GM12878 (cell line): Measurements from ENCODE around the gene SLC24A4. TPM values are rescaled to one million over a fixed set of nuclear protein-coding genes. Genes with fewer than 3 reads are reported as not detected.
A peak's percentile ranks its signal among the peaks of the same experiment; 100 is the strongest.

Experiments
- ATAC-seq: fragments of 200-7000 bp; cut with Tn5 transposase; 3 replicates; pipeline ENCODE4 v1.9.1; 2020; ENCODE audit warnings: mild to moderate bottlenecking, moderate library complexity
- BruUV-seq: library from RNA; stranded (reverse); fragments of 400-500 nt; replicated peaks from 2 replicates; lab custom pipeline; 2021; lab: Mats Ljungman, UMichigan
- CTCF ChIA-PET: fragments of 300-600 bp; sonication (Branson Sonifier 250); formaldehyde crosslinking; extraction: SDS; loops from one replicate; lab custom pipeline; 2021; ENCODE audit warnings: inconsistent platforms; lab: Yijun Ruan, JAX
- POLR2A ChIA-PET: fragments of 350-600 bp; formaldehyde crosslinking; extraction: SDS; loops from one replicate; lab custom pipeline; 2021; ENCODE audit warnings: inconsistent platforms; lab: Charles Lee
- RAD21 ChIA-PET: fragments of 300-600 bp; sonication (Branson Sonifier 250); formaldehyde crosslinking; loops from one replicate; lab custom pipeline; 2023; ENCODE audit warnings: antibody characterized with exemption; ENCODE audit not compliant: unreplicated experiment; lab: Charles Lee
- SMC1A ChIA-PET: fragments of 300-600 bp; sonication (Branson Sonifier 250); formaldehyde crosslinking; loops from one replicate; lab custom pipeline; 2023; ENCODE audit not compliant: unreplicated experiment, uncharacterized antibody; lab: Charles Lee
- DNase-seq: peaks from one replicate; pipeline ENCODE4 v3.0.0-alpha.2; 2011; ENCODE audit warnings: low read depth, low spot score
- FAIRE-seq: peaks from 3 replicates; lab custom pipeline; 2011; peaks lifted over from hg19 to GRCh38; lab: Jason Lieb, UNC
- H2AFZ ChIP-seq: 2 replicates; pipeline ENCODE4 v1.6.0; 2011; ENCODE audit warnings: low read depth, low read length, control low read depth; ENCODE audit not compliant: control insufficient read depth
- H3K27ac ChIP-seq: 2 replicates; pipeline ENCODE4 v1.5.1; 2011; ENCODE audit warnings: control low read depth; ENCODE audit not compliant: control insufficient read depth, insufficient read depth
- H3K27me3 ChIP-seq, 2 experiments: replicated peaks in 1 of 2; 2 replicates each; pipeline versions ENCODE4 v1.6.0 to v1.6.1; 2011; ENCODE audit warnings: low read length in 1 of 2; ENCODE audit not compliant: control insufficient read depth in 2 of 2, insufficient read depth in 2 of 2
- H3K36me3 ChIP-seq, 2 experiments: 2 replicates each; pipeline ENCODE4 v1.5.1; 2011; ENCODE audit warnings: low read length in 1 of 2; ENCODE audit not compliant: control insufficient read depth in 2 of 2, insufficient read depth in 2 of 2
- H3K4me1 ChIP-seq: 2 replicates; pipeline ENCODE4 v1.6.1; 2011; ENCODE audit warnings: mild to moderate bottlenecking, low read length, moderate library complexity, mixed read lengths; ENCODE audit not compliant: control insufficient read depth, insufficient read depth
- H3K4me2 ChIP-seq: 2 replicates; pipeline ENCODE4 v1.6.0; 2011; ENCODE audit warnings: control low read depth; ENCODE audit not compliant: control insufficient read depth, insufficient read depth
- H3K4me3 ChIP-seq: fragments of 200-600 bp; sonication (generic); 2 replicates; pipeline ENCODE4 v1.5.1; 2016
- H3K79me2 ChIP-seq: 2 replicates; pipeline ENCODE4 v1.6.0; 2011; ENCODE audit warnings: low read length; ENCODE audit not compliant: control insufficient read depth, insufficient read depth
- H3K9ac ChIP-seq: 2 replicates; pipeline ENCODE4 v1.8.0; 2011; ENCODE audit warnings: low read length, control low read depth, mixed read lengths; ENCODE audit not compliant: control insufficient read depth, insufficient read depth
- H3K9me3 ChIP-seq: replicated peaks from 3 replicates; pipeline ENCODE4 v1.5.1; 2011; ENCODE audit warnings: mild to moderate bottlenecking, low read length; ENCODE audit not compliant: control insufficient read depth, insufficient read depth
- H4K20me1 ChIP-seq: 2 replicates; pipeline ENCODE4 v1.6.0; 2011; ENCODE audit not compliant: control insufficient read depth, insufficient read depth
- ELK1 ChIP-seq: IDR thresholded peaks from 2 replicates; pipeline ENCODE4 v1.6.1; 2012; ENCODE audit warnings: low read depth, low read length, improper control_type of control experiment
- HDAC2 ChIP-seq: fragments of 200-600 bp; sonication (generic); IDR thresholded peaks from 2 replicates; pipeline ENCODE4 v1.6.1; 2017
- MEF2B ChIP-seq: fragments of 450-650 bp; IDR thresholded peaks from 2 replicates; pipeline ENCODE4 v1.6.1; 2018; ENCODE audit warnings: mild to moderate bottlenecking, moderate library complexity; ENCODE audit not compliant: partially characterized antibody, poor library complexity, severe bottlenecking
- NRF1 ChIP-seq: conservative IDR thresholded peaks from 2 replicates; pipeline ENCODE4 v1.6.1; 2011; ENCODE audit warnings: mild to moderate bottlenecking, low read depth, low read length, improper control_type of control experiment
- SP1 ChIP-seq: IDR thresholded peaks from one replicate; pipeline ENCODE4 v1.6.1; 2011; ENCODE audit warnings: low read depth, low read length
- USF1 ChIP-seq: IDR thresholded peaks from 2 replicates; pipeline ENCODE4 v1.6.1; 2011; ENCODE audit warnings: borderline replicate concordance, low read depth, mild to moderate bottlenecking, moderate library complexity, mixed read lengths, low read length; ENCODE audit not compliant: insufficient read depth; ENCODE audit errors: extremely low read length
- WRNIP1 ChIP-seq: IDR thresholded peaks from 2 replicates; pipeline ENCODE4 v1.6.1; 2011; ENCODE audit warnings: low read depth, low read length, improper control_type of control experiment, borderline replicate concordance
- ZBTB40 ChIP-seq: fragments of 450-650 bp; IDR thresholded peaks from 2 replicates; pipeline ENCODE4 v1.6.1; 2016; ENCODE audit warnings: mild to moderate bottlenecking, moderate library complexity, borderline replicate concordance
- WGBS: methylation state at CpG from one replicate; pipeline ENCODE4 v1.1.6; 2016; ENCODE audit warnings: low lambda C conversion rate; ENCODE audit not compliant: insufficient replicate concordance, insufficient coverage; ENCODE audit errors: missing lambda C conversion rate; 5-methylcytosine and 5-hydroxymethylcytosine counted together
- in situ Hi-C: fragments of 300-500 bp; cut with MboI; formaldehyde crosslinking; loops from 9 replicates; pipeline ENCODE4 v1.14.3; 2018; ENCODE audit warnings: mixed read lengths
- intact Hi-C: fragments of 100-400 bp; cut with micrococcal nuclease; formaldehyde crosslinking; loops from one replicate; pipeline ENCODE4 v1.14.2; 2022; ENCODE audit not compliant: unreplicated experiment
- polyA plus RNA-seq, 11 experiments: library from polyadenylated mRNA; depleted of rRNA in 4 of 11; unstranded in 6 of 11; stranded (reverse) in 5 of 11; fragments of >200 nt; fragmentation: Nextera tagmentation in 4 of 11; fragmentation: Illumina TruSeq in 1 of 11; extraction: Ambion mirVana in 4 of 11; extraction: Trizol in 1 of 11; gene quantifications; 1 replicate in 1 of 11; 2 replicates in 10 of 11; pipeline versions ENCODE4 v1.2.1 to v1.2.3, GENCODE V29; 2011 to 2016; ENCODE audit warnings: inconsistent platforms in 2 of 11, missing spikeins in 2 of 11, low read depth in 1 of 11
- total RNA-seq, 4 experiments: library from RNA; depleted of rRNA in 3 of 4; stranded (reverse); fragments of >200 nt in 3 of 4; fragmentation: Illumina TruSeq in 1 of 4; extraction: Trizol in 1 of 4; gene quantifications; 2 replicates each; pipeline versions ENCODE4 v1.2.1 to v1.2.3, GENCODE V29; 2013 to 2021

SLC24A4 gene
- total and polyA plus RNA-seq, 10 of the 15 experiments (the other 5 are each of a cell fraction or from before 2014, with no cell fraction given), result under 0.01 to 0.46 (median 0.04) TPM; not detected in 5

DNA sequence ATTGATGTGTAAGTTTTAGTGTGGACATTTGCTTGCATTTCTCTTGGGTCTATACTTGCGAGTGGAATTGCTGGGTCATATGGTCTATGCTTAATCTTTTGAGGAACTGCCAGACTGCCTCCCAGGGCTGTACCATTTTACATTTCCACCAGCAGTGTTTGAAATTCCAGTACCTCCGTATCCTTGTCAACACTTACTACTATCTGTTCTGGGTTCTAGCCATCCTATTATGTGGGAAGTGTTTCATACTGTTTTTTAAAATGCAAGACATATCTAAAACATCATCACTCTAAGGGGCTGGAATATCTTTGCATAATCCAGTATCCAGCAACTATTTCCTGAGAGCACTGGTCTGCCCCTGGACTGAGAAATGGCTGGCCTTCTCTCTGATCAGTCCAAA is 110.4 kb downstream of the SLC24A4 start:
- no peaks in the 10 kb centered on the region for H4K20me1 ChIP-seq
- ChIA-PET RAD21 (no interaction called here), POLR2A (no interaction called here), SMC1A (no interaction called here), CTCF (no interaction called here)
- BruUV-seq, result no TSS peak
- ATAC-seq (no peak), FAIRE-seq (no peak), DNase-seq (no peak)
- no peaks in the 10 kb centered on the region for H3K9me3 ChIP-seq
- 64% methylated on average over 2 of the region's 2 CpGs for WGBS
- no peaks in the 10 kb centered on the region; a peak in 1 of 4 replicates for H3K36me3 ChIP-seq
- in situ Hi-C loops, result no loop called here
- H3K9ac ChIP-seq, result no peak overlapping the region
- H2AFZ ChIP-seq, result no peak overlapping the region
- H3K4me1 ChIP-seq, result no peaks in the 10 kb centered on the region
- H3K4me2 ChIP-seq, result no peak overlapping the region
- no peaks in the 10 kb centered on the region; a peak in 1 of 4 replicates for H3K27me3 ChIP-seq
- intact Hi-C loops, result no loop called here
- no peak overlapping the region for H3K27ac ChIP-seq
- no peaks in the 10 kb centered on the region for H3K79me2 ChIP-seq
- H3K4me3 ChIP-seq, result no peak overlapping the region
- no peak for TF ChIP-seq USF1

DNA sequence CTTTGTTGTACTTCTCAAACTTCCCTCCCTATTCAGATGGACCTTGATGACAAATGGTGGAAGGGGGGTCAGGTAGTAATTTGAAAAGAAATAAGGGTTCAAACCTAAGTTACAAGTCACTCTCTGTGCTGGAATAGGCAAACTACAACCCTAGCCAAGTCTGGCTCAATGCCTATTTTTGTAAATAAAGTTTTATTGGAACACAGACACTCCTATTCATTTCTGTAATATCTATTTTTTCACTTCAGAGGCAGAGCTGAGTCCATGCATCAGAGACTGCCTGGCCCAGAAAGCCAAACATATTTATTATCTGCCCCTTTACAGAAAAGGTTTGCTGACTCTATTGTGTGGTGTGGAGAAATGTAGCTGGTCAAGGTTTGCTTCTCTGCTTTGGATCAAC is 112.2 kb downstream of the SLC24A4 start:
- ChIA-PET CTCF (no interaction called here), SMC1A (interaction anchor here (1.1 to 1.3 kb wide), 2 partner anchors 10 to 14 kb away, joined by 3 to 4 read pairs; no protein-coding TSS in a partner anchor), RAD21 (no interaction called here), POLR2A (interaction anchor here (1.2 kb wide), 1 partner anchor 25 kb away, joined by 3 read pairs; no protein-coding TSS in a partner anchor)
- Histone ChIP-seq H2AFZ (no peak overlapping the region), H3K27me3 (no peaks in the 10 kb centered on the region; a peak in 1 of 4 replicates), H3K27ac (no peak overlapping the region), H3K4me1 (peaks cover 8% of the 10 kb centered on the region), H3K4me3 (no peak overlapping the region), H3K9ac (no peak overlapping the region), H3K36me3 (no peaks in the 10 kb centered on the region; a peak in 1 of 4 replicates), H3K9me3 (no peaks in the 10 kb centered on the region), H3K79me2 (no peaks in the 10 kb centered on the region), H4K20me1 (no peaks in the 10 kb centered on the region), H3K4me2 (no peak overlapping the region)
- in situ Hi-C loops, result no loop called here
- ATAC-seq (no peak), DNase-seq (no peak), FAIRE-seq (no peak)
- intact Hi-C loops, result no loop called here
- TF ChIP-seq MEF2B (no peak), HDAC2 (no peak), SP1 (no peak), ELK1 (no peak), WRNIP1 (no peak), NRF1 (no peak), ZBTB40 (peak; percentile 88)
- no TSS peak for BruUV-seq
